ENCODE data around the gene TRIM47.

TRIM47 gene

DNA sequence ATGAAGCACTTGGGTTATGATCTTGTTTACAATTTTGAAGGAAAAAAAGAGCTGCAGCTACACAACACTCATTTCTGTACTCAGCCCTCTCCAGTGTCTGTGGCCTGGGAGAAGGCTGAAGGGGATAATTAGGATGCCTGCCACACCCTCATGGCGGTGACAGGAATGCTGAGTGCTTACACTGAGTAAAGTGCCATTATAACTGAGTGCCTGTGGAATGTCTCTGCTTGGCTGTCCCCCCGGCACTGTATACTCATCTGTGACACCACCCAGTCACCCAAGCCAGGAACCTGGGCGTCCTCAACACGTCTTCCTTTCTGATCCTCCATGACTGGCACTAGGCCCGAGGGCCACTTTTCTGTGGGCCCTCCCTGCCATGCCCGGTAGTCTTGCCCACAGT lies 29.8 kb upstream of the TRIM47 start:
- DNase-seq (ENCODE audit: low read depth in 2 of 2), result no peak

DNA sequence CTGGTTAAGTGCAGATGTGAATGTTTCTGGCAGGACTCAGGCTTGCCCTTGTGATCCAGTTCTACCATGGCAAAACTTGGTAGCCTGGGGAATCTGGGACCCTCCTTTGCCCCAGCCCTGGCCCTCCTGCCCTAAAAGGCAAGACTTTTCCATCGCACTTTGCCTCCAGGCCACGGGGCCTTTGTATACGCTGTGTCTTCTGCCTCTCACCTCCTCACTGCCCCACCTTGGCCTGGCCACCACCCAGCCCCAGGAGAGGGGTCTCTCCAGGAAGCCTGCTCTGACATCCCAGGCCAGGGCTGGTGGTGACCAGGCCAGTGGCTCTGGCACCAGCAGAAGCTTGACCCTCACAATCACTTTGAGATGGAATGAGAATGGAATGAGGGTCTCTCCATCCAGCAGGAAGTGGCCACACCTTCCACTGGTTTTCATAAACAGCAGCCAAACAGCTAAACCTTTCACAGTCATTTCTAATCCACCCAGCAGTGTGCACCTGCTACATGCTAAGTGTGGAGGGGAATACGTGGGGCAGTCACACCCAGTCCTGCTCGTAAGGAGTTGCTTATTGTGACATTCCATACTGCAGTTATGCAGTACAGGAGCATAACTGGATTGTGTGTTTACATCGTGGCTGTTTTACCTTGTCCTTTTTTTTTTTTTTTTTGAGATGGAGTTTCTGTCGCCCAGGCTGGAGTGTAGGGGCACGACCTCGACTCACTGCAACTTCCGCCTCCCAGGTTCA lies 27.9 kb upstream of the TRIM47 start:
- no peak for DNase-seq (ENCODE audit: low read depth in 2 of 2)

DNA sequence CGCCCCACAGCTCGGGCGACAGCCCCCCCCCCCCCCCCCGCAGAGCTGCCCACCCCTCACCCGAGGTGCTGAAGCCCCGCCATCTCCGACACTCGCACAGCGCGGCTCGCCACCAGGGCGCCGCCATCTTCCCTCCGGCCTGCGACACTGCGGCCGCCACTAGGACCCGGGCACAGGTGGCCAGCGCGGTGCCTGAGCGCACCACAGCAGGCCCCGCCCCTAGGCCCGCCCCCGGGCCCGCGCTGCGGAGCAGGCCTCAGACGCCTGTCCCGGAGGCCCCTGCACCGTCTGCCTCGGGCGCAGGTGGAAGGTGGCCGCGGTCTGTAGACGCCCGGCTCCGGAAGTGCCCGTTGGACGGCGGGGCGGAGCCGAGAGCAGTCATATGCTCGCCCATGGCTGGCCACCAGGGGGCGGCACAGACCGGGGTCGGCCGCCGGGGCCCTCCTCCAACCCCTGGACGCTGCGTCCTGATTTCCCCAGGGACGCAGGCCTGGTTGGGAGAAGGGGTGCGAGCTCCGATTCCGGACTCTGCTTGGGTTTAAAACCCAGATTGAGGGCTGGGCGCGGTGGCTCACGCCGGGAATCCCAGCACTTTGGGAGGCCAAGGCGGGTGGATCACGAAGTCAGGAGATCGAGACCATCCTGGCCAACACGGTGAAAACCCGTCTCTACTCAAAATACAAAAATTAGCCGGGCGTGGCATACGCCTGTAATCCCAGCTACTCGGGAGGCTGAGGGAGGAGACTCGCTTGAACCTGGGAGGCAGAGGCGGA lies 26.6 kb upstream of the TRIM47 start, which contains the start of gene MRPL38:
Gene MRPL38, minus strand, starts transcription at position 136 of the 773 bp plus-strand sequence. Its CDS starts 9 bp downstream, at position 127.
- peak; percentile 93 to 96 for DNase-seq (ENCODE audit: low read depth in 2 of 2)

DNA sequence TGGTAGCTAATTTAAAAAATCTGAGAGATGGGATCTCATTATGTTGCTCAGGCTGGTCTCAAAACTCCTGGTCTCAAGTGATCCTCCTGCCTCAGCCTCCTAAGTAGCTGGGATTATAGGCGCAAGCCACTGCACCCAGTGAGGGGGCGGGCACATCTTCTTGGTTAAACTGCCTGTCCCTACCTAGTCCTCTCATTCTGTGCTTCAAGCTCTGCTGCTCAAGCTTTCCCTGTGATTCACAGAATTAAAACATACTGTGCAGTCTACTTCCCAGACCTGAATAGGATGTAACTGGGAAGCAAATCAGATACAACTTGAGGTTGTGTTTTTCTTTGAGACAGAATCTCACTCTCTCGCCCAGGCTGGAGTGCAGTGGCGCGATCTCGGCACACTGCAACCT lies 24.0 kb upstream of the TRIM47 start:
- no peak for DNase-seq (ENCODE audit: low read depth in 2 of 2)

DNA sequence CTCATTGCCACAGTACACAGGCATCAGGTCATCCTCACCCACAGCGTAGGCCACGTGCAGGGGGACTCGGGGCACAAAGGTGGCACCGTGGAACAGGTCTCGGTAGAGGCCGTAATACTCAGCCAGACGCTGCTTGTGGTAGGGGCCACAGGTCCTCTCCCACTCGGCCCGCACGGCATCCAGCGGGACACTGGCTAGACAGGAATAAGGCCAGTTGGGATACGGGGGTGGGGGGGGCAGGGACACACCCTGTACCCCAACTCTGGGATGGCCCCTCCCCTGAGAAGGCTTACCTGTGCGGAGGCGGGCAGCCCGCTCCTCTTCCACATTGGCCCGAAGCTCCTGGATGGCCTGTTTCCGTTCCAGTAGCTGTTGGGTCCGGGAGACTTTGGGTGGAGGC lies 23.3 kb upstream of the TRIM47 start:
- no peak for DNase-seq (ENCODE audit: low read depth in 2 of 2)

DNA sequence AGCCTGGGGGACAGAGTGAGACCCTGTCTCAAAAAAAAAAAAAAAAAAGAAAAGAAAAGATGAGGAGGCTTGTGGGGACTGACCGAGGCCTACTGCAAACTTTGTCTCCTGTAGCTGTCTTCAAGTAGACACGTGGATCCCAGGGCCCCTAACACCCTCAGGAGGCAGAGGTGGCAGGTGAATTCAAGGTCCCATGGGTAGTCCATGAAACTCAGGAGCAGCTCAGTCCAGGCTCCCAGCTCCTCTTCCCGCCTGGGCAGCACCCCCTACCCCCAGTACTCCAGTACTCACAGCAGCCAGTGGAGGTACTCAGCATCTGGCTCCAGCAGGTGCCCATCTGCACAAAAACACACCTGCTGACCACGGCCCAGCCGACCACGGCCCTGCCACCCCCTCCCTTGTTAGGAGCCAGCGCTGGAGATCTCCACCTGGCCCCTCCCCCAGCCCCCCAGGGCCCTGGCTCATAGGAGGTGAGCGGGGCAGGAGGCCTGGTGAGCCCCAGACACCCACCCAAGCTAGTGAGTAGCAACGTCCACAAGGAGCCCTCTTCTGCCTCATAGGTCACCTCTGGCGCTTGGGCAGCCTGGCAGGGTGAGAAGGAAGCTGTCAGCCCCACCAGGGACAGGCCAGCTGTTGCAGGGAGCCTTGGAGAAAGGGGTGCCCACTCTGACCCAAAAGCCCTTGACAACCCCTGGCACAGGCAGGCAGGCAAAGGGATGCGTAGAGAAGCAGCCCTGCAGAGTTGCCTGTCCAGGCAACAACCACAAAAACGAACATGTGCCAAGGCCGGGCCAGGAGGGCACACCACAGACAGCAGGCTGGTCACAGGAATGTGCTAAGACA lies 22.5 kb upstream of the TRIM47 start:
- no peak for DNase-seq (ENCODE audit: low read depth in 2 of 2)

DNA sequence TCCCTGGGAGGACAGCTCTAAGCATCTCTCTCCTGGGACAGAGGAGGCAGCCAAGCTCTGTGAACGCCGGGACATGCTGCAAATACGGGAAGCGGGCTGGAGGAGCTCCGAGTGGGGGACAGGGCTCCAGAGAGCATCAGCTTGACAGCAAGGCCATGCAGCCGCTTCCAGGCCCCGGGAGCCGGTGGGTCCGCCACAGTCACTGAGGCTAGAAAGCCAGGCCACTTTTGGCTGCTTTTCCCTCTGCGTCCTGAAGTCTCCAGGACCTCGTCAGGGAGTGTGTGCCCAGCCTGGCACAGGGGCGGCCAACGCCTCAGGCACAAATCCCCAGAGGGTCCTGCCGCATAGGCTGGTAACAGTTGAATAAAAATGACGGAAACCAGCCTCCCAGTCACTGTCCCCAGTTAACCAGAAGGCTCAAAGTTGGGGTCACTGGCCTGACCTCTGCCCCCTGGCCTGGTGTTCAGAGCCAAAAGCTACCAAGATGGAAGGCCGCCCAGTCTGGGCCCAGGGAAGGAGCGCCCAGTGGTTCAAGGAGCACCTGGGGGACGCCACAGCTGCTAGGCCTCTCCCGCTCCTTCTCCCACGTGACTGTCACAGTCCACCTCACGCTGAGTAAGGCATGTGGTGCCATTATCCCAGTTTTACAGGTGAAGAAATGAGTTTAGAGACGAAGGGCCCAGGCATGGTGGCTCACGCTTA lies 21.5 kb upstream of the TRIM47 start:
- no peak for DNase-seq (ENCODE audit: low read depth in 2 of 2)

DNA sequence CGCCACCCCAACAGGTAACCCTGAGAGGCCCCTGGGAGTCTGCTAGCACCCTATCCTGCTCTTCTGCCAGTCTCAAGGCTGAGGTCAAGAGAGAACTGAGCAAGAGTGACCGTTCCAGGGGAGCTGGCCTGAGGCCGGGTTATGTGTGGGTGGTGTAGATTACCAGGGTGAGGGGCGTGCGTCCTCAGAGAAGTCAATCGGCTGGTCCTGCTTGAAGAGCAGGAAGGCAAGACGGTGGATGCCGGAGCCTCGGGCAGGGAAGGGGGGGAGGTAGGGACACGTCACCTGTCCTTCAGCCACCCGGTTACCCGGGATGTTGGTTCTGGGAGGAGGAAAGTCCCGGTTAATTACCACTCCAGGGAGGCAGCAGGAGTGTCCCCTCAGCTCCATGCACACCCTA lies 21.0 kb upstream of the TRIM47 start:
- DNase-seq (ENCODE audit: low read depth in 2 of 2), result no peak

DNA sequence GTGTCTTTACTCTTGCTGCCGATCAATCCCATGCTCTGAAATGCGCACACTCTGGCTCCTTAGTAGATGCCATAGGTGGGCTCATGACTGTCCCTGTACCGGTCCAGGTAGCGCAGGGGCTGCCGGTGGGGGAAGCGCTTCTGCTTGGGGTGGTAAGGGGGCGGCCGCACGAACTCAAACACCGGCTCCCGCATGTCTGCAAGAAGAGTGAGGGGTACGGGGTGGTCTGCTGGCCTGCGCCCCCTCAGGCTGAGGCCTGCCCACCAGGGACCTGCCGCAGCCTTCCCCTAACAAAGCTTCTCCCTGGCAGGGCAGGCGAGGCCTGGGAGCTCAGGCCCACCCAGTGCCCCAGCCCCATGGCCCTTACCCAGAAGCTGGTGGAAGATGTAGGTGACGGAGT lies 20.4 kb upstream of the TRIM47 start:
- no peak for DNase-seq (ENCODE audit: low read depth in 2 of 2)

DNA sequence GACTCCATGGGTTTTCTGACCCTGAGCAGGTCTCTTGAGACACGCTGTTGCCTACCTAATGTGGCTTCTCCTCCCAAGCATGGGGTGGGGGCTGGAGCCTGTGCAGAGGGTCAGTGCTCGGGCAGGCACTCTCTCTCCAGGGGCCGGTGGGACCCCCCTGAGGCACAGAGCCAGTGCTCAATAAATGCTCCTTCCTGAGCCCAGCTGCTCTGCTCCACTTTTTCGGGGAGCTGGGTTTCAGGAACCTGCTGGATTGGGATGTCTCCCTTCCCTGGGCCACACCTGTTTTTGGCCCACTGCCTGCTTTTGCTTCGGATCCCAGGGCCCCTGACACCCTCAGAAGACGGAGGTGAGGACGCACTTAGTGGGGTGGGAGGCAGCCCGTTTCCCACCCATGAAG lies 19.7 kb upstream of the TRIM47 start:
- DNase-seq (ENCODE audit: low read depth in 2 of 2), result no peak

DNA sequence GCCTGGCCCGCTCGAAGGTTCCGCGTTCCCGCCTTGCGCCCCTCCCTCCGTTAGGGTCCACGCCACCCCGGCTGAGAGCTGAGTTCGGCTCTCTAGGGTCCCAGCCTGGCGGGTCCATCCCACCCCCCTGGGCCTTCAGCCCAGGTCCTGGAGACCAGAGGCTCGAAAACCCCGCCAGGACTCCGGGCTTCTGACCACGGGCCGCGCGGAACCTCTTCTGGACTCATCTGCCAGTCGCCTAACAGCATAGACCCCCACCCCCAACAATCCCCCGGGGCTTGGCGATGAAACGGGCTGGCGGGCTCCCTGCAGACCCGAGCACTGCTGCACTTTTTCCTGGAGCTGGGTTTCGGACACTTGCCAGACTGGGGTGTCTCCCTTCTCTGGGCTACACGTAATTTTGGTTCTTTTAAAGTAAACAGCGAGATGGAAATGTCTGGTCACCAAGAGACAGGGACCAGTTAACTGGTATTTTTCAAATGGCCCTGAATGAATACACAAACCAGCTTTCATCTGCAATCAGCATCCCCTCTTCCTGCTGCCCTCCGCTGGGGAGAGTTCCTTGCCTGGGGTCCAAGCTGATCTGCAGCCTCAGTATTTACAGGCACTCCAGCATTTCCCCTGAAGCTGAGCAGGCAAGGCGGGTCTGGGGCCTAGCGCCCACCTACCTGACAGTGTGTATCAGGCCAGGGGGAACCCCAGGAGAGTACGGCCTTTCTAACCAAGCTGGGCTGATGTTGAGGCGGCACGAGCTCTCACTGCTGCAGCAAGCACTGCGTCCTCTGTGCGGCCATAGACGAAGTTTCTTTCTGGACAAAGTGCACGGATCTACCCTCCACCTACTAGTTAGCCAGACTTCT lies 19.0 kb upstream of the TRIM47 start:
- no peak for DNase-seq (ENCODE audit: low read depth in 2 of 2)

DNA sequence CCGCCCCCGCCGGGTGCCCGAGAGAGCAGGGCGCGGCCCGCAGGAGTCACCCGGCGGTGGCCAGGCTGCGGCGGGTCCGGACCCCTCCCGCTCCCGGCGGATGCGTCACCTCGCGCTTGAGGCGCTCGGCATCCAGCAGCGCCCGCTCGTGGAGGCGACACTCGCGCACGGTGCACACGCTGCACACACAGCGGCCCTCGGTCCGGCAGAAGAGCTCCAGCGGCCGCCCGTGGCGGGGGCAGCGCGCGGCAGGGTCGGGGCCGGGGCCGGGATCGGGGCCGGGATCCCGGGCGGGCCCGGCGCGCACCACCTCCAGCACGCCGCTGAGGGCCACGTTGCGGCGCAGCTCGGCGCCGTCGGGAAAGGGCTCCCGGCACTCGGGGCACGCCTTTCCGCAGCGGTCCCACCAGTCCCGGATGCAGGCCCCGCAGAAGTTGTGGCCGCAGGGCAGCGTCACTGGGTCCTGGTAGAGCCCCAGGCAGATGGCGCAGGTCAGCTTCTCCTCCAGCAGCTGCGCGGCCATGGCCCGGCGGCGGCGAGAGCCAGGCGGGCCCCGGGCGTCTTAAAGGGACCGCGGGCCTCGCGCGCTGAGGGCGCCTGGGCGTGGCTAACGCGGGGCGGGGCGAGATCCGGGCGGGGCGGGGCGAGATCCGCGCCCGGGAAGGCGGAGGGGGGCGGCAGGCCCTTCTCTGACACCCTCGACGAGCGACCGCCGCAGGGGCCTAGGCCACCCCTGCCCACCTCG lies 18.2 kb upstream of the TRIM47 start, which contains the start of gene TRIM65:
Gene TRIM65, minus strand, starts transcription at position 537 of the 745 bp plus-strand sequence. Its CDS starts 14 bp downstream, at position 523.
- DNase-seq (ENCODE audit: low read depth in 2 of 2), result peak; percentile 71 to 74

DNA sequence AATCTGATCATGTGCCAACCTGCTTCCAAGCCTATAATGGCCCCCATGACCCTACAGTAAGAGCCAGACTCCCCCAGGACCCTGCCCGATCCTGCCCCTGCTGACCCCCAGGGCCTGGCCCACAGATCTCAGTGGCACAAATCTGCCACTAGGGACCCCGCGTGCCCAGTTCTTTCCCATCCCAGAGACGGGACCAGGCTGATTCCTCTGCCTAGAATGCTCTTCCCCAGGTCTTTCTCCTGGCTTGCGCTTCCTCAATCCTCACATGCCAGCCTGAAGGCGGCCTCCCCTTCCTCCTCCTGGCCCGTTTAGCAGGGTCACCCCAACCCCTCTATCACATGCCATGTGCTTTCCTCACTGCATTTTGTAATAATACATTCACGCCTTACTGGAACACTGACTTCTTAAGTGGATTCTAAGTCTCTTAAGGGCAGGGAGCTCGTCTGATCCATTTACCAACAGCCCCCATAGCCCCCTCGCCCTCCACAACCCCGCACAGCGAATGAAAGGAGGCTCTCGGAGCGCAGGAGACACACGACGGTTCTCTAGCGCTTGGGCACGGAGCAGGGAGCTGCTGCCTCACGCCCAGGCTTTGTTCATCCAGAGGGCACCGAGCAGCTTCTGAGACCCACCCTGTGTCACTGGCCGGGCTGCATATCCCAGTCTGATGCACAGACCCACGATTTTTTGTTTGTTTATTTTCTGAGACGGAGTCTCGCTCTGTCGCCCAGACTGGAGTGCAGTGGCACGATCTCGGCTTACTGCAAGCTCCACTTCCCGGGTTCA lies 17.2 kb upstream of the TRIM47 start:
- no peak for DNase-seq (ENCODE audit: low read depth in 2 of 2)

DNA sequence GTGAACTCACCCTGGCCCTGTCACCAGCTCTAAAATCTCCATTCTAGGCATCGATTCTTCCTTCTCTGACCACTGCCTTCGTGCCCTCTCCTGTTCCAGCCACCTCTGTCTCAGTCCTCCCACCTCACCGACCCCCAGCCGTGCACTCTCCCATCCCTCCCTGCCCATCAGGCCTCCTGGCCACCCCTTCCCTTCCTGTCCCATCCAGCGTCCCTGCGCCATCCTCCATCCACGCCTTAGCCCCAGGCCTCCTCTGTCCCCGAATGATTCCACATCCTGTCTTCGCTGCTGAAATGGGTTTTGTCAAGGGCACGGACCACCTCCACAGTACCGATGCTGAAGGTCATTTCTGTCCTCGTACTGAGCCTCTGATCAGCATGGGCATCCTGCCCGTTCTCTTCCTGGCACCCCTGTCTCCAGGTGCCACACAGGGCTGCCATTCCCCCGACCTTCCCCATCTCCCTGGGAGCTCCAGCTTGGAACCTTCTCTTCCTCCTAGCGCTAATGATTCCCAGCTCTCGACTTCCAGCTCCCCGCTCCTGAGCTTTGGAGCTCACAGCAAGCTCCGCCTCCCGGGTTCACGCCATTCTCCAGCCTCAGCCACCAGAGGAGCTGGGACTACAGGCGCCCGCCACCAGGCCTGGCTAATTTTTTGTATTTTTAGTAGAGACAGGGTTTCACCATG lies 15.8 kb upstream of the TRIM47 start:
- DNase-seq (ENCODE audit: low read depth in 2 of 2), result no peak

DNA sequence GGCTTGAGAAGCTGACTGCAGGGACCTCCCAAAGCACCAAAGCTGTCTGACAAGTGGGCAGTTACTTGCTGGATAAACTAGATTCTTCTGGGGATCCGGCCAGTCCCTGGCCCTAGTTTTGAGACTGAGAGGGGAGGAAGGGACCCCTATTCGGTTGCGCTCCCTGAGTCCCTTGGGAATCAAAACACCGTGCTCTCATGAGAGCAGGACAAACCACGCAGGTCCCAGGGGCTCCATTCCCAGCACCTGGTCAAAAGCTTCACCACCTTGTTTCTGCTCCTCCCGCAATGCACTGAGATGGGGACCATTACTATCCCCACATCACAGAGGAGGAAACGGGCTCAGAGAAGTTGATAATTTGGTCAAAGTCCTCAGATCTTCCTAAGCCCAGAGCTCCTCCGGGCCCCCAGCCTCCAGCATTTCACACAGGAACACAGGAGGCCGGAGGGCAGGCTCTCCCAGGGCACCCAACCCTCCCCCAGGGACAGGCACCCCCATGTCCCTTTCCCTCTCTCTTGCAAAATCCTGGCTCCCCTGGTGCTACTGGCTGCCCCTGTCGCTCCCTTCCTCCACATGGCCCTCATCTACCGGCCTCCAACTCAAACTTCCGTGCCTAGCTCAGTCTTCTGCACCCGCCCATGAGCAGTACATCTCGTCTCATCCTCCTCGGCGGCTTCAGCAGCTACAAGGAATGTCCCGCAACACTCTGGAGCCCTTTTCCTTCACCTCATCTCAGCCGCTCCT lies 15.1 kb upstream of the TRIM47 start:
- DNase-seq (ENCODE audit: low read depth in 2 of 2), result no peak

DNA sequence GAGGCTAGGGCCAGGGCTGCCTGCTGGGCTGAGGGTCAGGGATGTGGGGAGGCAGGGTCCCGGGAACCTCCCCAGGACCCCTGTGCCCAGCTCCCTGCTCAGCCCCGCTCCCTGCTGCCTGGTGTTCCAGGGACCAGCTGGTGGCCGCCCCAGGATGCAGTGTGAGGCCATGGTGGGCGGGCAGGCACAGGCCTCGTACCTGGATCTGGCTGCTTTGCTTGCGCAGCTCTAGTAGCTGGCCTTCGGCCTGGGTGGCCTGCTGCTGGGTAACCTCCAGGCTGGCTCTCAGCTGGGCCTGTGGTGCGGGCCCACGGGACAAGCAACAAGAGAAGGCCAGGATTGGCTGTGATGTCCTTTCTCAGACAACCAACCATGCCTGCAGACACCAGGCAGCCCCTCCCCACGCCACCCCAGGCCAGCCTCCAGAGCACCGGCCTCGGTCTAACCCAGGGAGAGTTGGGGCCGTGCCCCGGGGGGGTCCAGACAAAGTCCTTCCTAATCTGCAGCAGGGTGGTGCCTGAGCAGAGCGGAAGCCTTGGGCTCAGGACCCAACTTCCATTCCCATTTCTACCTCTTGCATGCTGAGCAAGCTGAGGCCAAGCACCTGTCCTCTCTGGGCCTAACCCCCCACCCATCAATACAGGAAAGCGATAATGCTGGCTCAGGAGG lies 14.3 kb upstream of the TRIM47 start:
- DNase-seq (ENCODE audit: low read depth in 2 of 2), result no peak

Data from stimulated activated CD8-positive, alpha-beta memory T cell treated with anti-CD3 and anti-CD28 coated beads, Interleukin-2, amount 100 ng/mL, for 48 hours (primary cell).